Stimulated activated CD8-positive, alpha-beta memory T cell treated with anti-CD3 and anti-CD28 coated beads, Interleukin-7, amount 100 ng/mL, for 4 hours (primary cell): ENCODE results near the gene C19orf25.
"Not testable (repeated sequence)": the region's sequence is repeated elsewhere in the genome, so short reads cannot be mapped to it uniquely, and the experiment has no call there.

Experiments
- DNase-seq, 2 donors: peaks; one replicate each; pipeline ENCODE4 v3.0.0-alpha.2; 2020; ENCODE audit warnings: low read depth in 2 of 2

C19orf25 gene

GRCh38 chr19:1449467-1450442 is 29.3 kb downstream of the C19orf25 start, which contains the start of gene APC2:
TSS of gene APC2 (plus strand) at chr19:1450121. CDS start at chr19:1453002, 2,881 bp downstream.
- no peak for DNase-seq

GRCh38 chr19:1447944-1448343 is 31.1 kb downstream of the C19orf25 start:
- DNase-seq: no peak

GRCh38 chr19:1447504-1447903 is 31.5 kb downstream of the C19orf25 start:
- DNase-seq: no peak

DNA sequence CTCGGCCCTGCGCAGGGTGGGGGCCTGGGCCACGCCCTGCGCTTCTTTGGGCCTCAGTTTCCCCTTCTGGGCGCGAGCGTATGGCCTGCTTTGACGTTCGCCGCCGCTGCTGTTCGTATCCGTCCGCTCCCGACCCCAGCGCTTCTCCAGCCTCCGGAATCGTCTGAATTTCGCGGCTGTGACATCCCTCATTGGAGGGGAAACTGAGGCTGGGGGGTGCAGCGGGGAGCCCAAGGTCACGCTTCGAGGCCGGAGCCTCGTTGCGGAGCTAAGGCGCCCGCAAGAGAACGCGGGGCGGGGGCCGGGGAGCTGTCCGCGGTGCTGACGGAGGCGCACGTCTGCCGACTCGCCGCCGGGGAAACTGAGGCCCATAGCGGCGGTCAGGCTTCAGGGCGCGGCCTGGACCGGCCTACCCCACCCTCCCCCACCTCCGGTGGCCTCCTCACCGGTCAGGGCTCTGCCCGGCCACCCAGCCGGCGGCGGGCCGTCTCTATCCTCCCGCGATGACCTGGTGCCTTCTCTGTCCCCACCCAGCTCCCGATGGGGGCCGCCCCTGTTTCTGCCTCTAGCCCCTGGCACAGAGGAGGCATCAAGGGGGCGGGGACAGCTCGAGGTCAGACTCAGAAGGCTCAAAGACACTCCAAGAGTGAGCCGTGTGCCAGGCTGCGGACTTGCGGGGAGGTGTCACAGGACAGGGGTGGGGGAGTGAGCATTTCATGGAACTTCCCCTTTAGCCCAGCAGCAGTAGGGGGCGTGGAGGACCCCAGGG is 32.1 kb downstream of the C19orf25 start:
- DNase-seq: no peak

- DNase-seq: no peak
Measured at GRCh38 chr19:1445932-1446712, 32.9 kb downstream of the C19orf25 start.

GRCh38 chr19:1445185-1445931 is 33.7 kb downstream of the C19orf25 start:
- peak; percentile 34 to 67 for DNase-seq

DNA sequence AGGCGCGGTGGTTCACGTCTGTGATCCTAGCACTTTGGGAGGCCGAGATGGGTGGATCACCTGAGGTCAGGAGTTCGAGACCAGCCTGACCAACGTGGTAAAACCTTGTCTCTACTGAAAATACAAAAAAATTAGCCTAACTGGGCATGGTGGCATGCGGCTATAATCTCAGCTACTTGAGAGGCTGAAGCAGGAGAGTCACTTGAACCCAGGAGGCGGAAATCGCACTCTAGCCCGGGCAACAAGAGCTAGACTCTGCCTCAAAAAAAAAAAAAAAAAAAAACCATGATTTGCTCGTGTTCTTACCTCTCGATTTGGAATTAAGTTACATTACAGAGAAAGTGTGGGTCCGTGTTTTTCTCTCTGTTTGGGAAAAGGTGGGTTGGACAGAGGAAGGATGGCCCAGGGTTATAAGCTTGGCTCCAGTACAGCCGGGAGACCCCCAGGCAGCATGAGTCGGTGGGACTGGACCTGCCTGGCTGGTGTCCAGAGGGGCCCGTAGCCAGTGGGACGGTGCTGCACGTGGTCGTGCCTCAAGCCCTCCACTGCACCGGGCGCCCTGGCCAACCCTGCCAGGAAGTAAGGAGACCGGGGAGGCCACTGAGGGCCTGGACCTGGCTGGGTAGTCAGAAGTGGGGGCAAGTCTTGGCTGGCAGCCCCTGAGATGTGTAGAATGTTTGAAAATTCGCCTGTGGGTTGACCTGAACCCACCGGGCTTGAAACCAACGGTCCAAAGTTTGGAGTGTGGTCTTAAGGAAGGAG is 37.2 kb downstream of the C19orf25 start:
- DNase-seq: no peak

GRCh38 chr19:1441022-1441426 is 38.0 kb downstream of the C19orf25 start:
- DNase-seq: no peak

- no peak for DNase-seq
Measured at GRCh38 chr19:1440418-1440801, 38.6 kb downstream of the C19orf25 start.

- DNase-seq: not testable (repeated sequence)
Measured at GRCh38 chr19:1439525-1440417, 39.2 kb downstream of the C19orf25 start.

DNA sequence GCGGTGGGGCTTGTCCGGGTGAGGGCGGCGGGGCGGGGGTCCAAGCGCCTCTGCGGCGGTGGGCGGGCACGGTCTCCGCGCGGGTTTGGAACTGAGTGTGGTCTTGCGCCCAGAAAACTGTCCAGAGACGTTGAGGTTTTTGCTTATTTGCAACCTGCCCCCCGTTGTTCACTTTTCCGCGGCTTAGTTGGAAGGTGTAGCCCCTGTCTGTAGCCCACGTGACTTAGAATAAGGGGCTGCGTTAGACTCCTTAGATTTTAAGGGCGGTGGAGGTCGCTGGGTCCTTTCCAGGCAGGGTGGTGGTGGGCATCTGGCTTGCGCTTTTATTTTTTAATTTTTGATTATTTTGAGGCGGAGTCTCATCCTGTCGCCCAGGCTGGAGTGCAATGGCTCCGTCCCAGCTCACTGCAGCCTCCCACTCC is 40.1 kb downstream of the C19orf25 start:
- no peak for DNase-seq

GRCh38 chr19:1438035-1438932 is 40.7 kb downstream of the C19orf25 start, which contains the start of gene RPS15:
TSS of gene RPS15 (plus strand) at chr19:1438396. CDS start at chr19:1438426, 30 bp downstream.
- peak; percentile 86 to 93 for DNase-seq

DNA sequence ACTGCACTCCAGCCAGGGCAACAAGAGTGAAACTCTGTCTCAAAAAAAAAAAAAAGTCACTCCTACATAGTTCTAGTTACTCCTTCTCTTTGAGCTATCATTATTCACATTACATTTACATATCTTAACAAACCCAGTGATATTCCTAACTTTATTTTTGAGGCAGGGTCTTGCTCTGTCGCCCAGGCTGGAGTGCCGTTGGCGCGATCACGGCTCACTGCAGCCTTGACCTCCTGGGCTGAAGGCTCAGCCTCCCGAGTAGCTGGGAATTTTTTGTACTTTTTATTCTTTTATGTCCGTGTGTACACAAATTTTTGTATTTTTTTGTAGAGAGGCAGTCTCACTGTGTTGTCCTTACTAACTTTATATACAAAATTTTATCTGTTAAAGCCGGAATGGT is 41.4 kb downstream of the C19orf25 start:
- DNase-seq: no peak

- no peak for DNase-seq
Measured at GRCh38 chr19:1435378-1435989, 43.5 kb downstream of the C19orf25 start.

DNA sequence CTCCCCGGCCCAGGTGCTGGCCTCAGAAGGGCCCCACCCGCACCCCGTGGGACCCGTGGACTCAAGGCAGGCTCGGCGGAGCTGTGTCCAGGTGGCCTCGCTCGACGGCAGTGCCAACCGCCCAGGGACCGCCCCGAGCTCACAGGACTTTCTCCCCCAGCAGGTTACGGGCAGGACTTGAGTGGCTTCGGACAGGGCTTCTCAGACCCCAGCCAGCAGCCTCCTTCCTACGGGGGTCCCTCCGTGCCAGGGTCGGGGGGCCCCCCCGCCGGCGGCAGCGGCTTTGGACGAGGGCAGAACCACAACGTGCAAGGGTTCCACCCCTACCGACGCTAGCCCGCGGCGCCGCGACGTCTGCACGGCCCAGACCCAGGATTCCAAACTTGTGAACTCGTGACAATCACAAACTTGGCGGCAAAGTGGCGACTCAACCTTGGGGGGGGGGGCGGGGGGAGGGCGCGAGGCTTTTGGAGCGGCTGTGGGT is 44.4 kb downstream of the C19orf25 start:
- no peak for DNase-seq

- no peak for DNase-seq
Measured at GRCh38 chr19:1434040-1434366, 45.0 kb downstream of the C19orf25 start.
